Tibial nerve (tissue), 3 donors: Measurements from ENCODE around the gene SAAL1.

Source experiments
- CTCF ChIP-seq, 5 experiments: fragments of 200-600 bp in 3 of 5; fragments of 450-650 bp in 2 of 5; sonication (generic) in 3 of 5; IDR thresholded peaks; one replicate each; pipeline ENCODE4 v1.5.1; 2016 to 2019; ENCODE audit warnings: antibody characterized with exemption in 5 of 5, mild to moderate bottlenecking in 3 of 5, moderate library complexity in 2 of 5
- POLR2A ChIP-seq, 2 donors: fragments of 450-650 bp; IDR thresholded peaks; one replicate each; pipeline ENCODE4 v1.6.1; 2017; ENCODE audit warnings: antibody characterized with exemption in 2 of 2, mild to moderate bottlenecking in 2 of 2, moderate library complexity in 2 of 2

DNA sequence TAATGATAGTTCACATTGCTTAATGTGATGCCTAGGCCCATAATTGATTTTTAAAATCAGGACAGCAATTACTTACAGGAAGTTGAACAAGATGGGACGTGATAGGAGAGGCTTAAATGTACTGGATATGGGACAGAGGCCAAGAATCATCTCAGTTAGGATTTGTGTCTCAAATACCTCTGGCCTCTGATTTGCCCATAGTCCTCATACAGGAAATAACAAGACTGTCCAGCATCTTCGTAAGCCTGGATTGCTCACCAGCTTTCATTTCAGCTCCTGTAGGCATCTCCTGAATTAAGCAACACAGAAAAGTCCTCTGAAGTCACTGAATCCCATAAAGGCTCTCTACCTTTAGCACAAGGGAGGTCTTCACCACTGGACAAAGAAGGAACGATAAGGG lies 26.5 kb upstream of the SAAL1 start, which contains the start of gene MRGPRX3:
- TF ChIP-seq CTCF (IDR thresholded peaks at IDR 0.05), result no peak
- TF ChIP-seq POLR2A (IDR thresholded peaks at IDR 0.05), result no peak
